Measurements from ENCODE around the gene LRRC18.

Gene LRRC18

GRCh38 chr10:48872234-48872633 is 67.4 kb downstream of the LRRC18 start:
- DNase-seq, result no peak

Data from OCI-M1 (cell line).